Upper lobe of left lung (tissue), 6 donors: ENCODE results near the gene BPIFB4. TPM values are rescaled to one million over a fixed set of nuclear protein-coding genes. Genes with fewer than 3 reads are reported as not detected.

Experiments used
- ATAC-seq, 2 donors: fragments of 200-7000 bp; cut with Tn5 transposase; one replicate each; pipeline ENCODE4 v1.9.1; 2022; ENCODE audit warnings: mild to moderate bottlenecking in 2 of 2, moderate library complexity in 2 of 2; ENCODE audit not compliant: low FRiP score in 2 of 2
- DNase-seq, 2 donors: peaks; one replicate each; pipeline ENCODE4 v3.0.0-alpha.2; 2019 to 2020
- H3K27ac ChIP-seq, 4 donors: fragments of 200-600 bp; sonication (generic); one replicate each; pipeline ENCODE4 v1.5.1; 2016 to 2019
- H3K27me3 ChIP-seq, 4 donors: fragments of 200-600 bp; sonication (generic); one replicate each; pipeline ENCODE4 v1.5.1; 2017 to 2019
- H3K36me3 ChIP-seq, 4 donors: fragments of 200-600 bp; sonication (generic); one replicate each; pipeline ENCODE4 v1.5.1; 2016 to 2019
- H3K4me1 ChIP-seq, 4 donors: fragments of 200-600 bp; sonication (generic); one replicate each; pipeline ENCODE4 v1.5.1; 2018 to 2019
- H3K4me3 ChIP-seq, 4 donors: fragments of 200-600 bp; sonication (generic); one replicate each; pipeline ENCODE4 v1.5.1; 2017 to 2019; ENCODE audit warnings: mild to moderate bottlenecking in 2 of 4, moderate library complexity in 1 of 4
- H3K9me3 ChIP-seq, 4 donors: fragments of 200-600 bp; sonication (generic); one replicate each; pipeline ENCODE4 v1.5.1; 2018 to 2019
- EP300 ChIP-seq, 4 donors: sonication (generic); formaldehyde crosslinking; IDR thresholded peaks; one replicate each; pipeline ENCODE4 v1.5.1; 2017; ENCODE audit warnings: antibody characterized with exemption in 4 of 4, control low read depth in 2 of 4
- POLR2A ChIP-seq, 4 donors: fragments of 450-650 bp; IDR thresholded peaks; one replicate each; pipeline ENCODE4 v1.5.1; 2016 to 2017; ENCODE audit warnings: antibody characterized with exemption in 4 of 4, mild to moderate bottlenecking in 2 of 4
- POLR2AphosphoS5 ChIP-seq, 2 donors: sonication (generic); formaldehyde crosslinking; IDR thresholded peaks; one replicate each; pipeline ENCODE4 v1.5.1; 2017; ENCODE audit warnings: antibody characterized with exemption in 2 of 2
- WGBS, 2 donors: methylation state at CpG; one replicate each; pipeline ENCODE4 v1.1.5; 2017 to 2018; 5-methylcytosine and 5-hydroxymethylcytosine counted together
- total RNA-seq, 6 donors: library from RNA; depleted of rRNA in 4 of 6; stranded (reverse); fragments of >200 nt in 4 of 6; gene quantifications; one replicate each; pipeline versions ENCODE4 v1.1.0 to v1.2.1, GENCODE V29; 2016 to 2021
- TF ChIP-seq, protein P1 (sequence below), 6 experiments: fragments of 450-650 bp in 4 of 6; fragments of 200-600 bp in 2 of 6; sonication (generic) in 2 of 6; IDR thresholded peaks; one replicate each; pipeline ENCODE4 v1.5.1; 2016 to 2019; ENCODE audit warnings: antibody characterized with exemption in 6 of 6
- donor health status: DM: no; HTN: no; CAD: no; lungs with moderate emphysema.
- donor health status: DM: no; HTN: yes; CAD: no; lungs with severe emphysema.

The BPIFB4 gene
- total RNA-seq, 6 donors from 2014 or later: not detected

DNA sequence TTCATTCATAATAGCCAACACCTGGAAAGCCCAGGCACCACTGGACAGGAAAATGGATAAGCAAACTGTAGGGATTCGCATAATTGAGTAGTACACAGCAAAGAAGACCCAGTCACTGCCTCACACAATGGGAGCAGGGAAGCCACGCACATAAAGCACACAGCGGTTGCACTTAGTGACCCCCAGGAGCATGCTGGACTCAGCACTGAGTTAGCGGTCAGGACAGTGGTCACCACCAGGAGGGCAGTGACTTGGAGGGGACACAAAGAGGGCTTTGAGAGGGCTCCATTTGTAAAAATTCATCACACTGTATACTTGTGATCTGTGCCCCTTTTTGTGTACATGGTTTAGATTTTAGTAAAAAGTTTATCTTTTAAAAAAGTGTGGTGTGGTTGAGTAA, 28.1 kb upstream of the BPIFB4 start:
- DNase-seq (no peak), ATAC-seq (no peak)
- Histone ChIP-seq H3K4me3 (no peak overlapping the region), H3K27me3 (no peaks in the 10 kb centered on the region), H3K9me3 (peaks cover 0 to 2% (median 0%) of the 10 kb centered on the region in 4 donors), H3K27ac (no peak overlapping the region), H3K4me1 (no peaks in the 10 kb centered on the region), H3K36me3 (no peaks in the 10 kb centered on the region)
- 53 to 88% methylated on average over 4 of the region's 4 CpGs for WGBS, 2 donors
- TF ChIP-seq, protein P1, sequence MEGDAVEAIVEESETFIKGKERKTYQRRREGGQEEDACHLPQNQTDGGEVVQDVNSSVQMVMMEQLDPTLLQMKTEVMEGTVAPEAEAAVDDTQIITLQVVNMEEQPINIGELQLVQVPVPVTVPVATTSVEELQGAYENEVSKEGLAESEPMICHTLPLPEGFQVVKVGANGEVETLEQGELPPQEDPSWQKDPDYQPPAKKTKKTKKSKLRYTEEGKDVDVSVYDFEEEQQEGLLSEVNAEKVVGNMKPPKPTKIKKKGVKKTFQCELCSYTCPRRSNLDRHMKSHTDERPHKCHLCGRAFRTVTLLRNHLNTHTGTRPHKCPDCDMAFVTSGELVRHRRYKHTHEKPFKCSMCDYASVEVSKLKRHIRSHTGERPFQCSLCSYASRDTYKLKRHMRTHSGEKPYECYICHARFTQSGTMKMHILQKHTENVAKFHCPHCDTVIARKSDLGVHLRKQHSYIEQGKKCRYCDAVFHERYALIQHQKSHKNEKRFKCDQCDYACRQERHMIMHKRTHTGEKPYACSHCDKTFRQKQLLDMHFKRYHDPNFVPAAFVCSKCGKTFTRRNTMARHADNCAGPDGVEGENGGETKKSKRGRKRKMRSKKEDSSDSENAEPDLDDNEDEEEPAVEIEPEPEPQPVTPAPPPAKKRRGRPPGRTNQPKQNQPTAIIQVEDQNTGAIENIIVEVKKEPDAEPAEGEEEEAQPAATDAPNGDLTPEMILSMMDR (IDR thresholded peaks at IDR 0.05): no peak
- TF ChIP-seq POLR2AphosphoS5 (IDR thresholded peaks at IDR 0.05): no peak
- TF ChIP-seq POLR2A (IDR thresholded peaks at IDR 0.05): no peak

DNA sequence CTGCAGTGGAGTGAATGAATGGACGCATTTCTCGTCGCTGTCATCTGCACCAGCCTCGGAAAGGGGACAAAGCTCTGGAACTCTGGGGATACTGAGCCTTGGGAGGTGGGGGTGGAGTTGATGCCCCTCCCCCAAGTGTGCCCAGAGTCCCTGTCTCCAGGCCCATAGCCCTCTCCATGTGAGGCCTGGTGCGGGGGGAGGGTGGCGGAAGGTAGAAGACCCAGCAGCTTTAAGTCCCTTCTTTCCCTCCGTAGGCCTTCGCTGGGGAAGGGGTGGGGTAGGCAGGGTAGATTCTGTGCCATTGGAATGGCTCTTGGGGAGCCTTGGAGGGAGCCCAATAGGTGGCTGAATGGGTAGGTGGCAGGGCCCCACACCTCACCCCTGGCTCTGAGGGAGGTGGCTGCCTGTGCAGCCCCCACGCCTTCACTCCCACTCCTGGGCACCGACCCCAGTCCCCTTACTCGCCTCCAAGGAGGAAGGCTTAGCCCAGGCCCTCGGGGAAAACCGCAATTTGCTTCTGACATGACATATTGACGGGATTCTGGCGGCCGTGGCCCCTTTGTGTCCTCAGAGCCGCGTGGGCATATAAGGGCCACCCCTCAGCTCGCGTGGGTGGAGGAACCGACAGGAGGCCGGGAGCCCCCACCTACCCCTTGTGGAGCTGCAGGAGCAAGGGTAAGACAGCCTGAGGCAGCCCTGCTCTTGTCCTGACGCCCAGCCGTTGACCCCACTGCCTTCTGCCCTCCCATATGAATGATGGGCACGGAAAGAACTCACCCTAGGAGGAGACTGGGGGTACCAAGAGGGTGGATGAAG, 25.9 kb upstream of the BPIFB4 start, which contains the start of gene BPIFB3:
Gene BPIFB3 (plus strand): TSS at position 613 of the 816 bp plus-strand sequence. CDS start 1,533 bp downstream, outside the sequence.
- Histone ChIP-seq H3K36me3 (no peaks in the 10 kb centered on the region), H3K27ac (no peak within 1 kb of the TSS)
- WGBS, 2 donors: 77 to 92% methylated on average over 17 to 21 of the region's 25 CpGs

GRCh38 chr20:33054381-33054780, 25.1 kb upstream of the BPIFB4 start:
- DNase-seq: no peak
- WGBS, 2 donors: 75 to 80% methylated on average over 7 of the region's 7 CpGs
- Histone ChIP-seq H3K4me3 (no peak overlapping the region), H3K27ac (no peak overlapping the region), H3K36me3 (no peaks in the 10 kb centered on the region), H3K4me1 (no peaks in the 10 kb centered on the region), H3K9me3 (no peaks in the 10 kb centered on the region), H3K27me3 (no peaks in the 10 kb centered on the region)
- TF ChIP-seq POLR2A (IDR thresholded peaks at IDR 0.05): no peak
- TF ChIP-seq EP300 (IDR thresholded peaks at IDR 0.05): no peak
- TF ChIP-seq, protein P1 (IDR thresholded peaks at IDR 0.05): no peak
- TF ChIP-seq POLR2AphosphoS5 (IDR thresholded peaks at IDR 0.05): no peak
- ATAC-seq: no peak

More for the DNA sequence above, 25.9 kb upstream of the BPIFB4 start, which contains the start of gene BPIFB3:
- Histone ChIP-seq H3K4me3 (no peak within 1 kb of the TSS), H3K9me3 (no peaks in the 10 kb centered on the region), H3K27me3 (no peaks in the 10 kb centered on the region), H3K4me1 (no peaks in the 10 kb centered on the region)
- DNase-seq (no peak), ATAC-seq (peak in 1 of 2 donors; percentile 3)
- TF ChIP-seq, protein P1 (IDR thresholded peaks at IDR 0.05): no peak
- TF ChIP-seq EP300 (IDR thresholded peaks at IDR 0.05) (no peak), POLR2AphosphoS5 (IDR thresholded peaks at IDR 0.05) (no peak), POLR2A (IDR thresholded peaks at IDR 0.05) (no peak)

DNA sequence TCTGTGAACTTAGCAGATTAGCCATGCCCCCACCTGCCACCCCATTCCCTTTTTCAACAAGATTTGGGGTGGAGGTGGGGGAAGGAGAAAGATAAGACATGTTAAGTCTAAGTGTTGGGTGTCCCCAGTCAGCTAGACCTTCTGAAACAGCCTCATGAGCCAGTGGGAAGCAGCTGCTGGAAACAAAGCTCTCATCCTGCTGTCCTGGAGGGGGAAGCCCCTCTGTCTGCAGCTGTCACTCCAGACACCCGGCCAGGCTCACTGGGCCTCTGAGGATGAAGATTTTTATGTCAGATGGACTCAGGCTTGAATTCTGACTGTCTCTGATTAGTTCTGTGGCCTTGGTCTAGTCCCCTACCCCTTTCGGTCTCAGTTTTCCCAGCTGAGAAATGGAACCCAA, 24.7 kb upstream of the BPIFB4 start:
- Histone ChIP-seq H3K27ac (no peak overlapping the region), H3K27me3 (no peaks in the 10 kb centered on the region), H3K4me1 (no peaks in the 10 kb centered on the region), H3K4me3 (no peak overlapping the region), H3K36me3 (no peaks in the 10 kb centered on the region), H3K9me3 (no peaks in the 10 kb centered on the region)
- no peak for ATAC-seq
- DNase-seq: no peak
- TF ChIP-seq POLR2AphosphoS5 (IDR thresholded peaks at IDR 0.05) (no peak), POLR2A (IDR thresholded peaks at IDR 0.05) (no peak), EP300 (IDR thresholded peaks at IDR 0.05) (no peak)
- TF ChIP-seq, protein P1 (IDR thresholded peaks at IDR 0.05): no peak
- WGBS, 2 donors: 82 to 85% methylated on average over 2 of the region's 2 CpGs
